Parathyroid adenoma (tissue), 2 donors: ENCODE measurements around the gene ERN1.
"Not testable (repeated sequence)": the region's sequence is repeated elsewhere in the genome, so short reads cannot be mapped to it uniquely, and the experiment has no call there.

ENCODE experiments used
- H2AFZ ChIP-seq: fragments of 300-600 bp; sonication (generic); one replicate; pipeline ENCODE4 v1.7.0; 2017; ENCODE audit warnings: antibody characterized with exemption, mild to moderate bottlenecking
- H3K27ac ChIP-seq: fragments of 300-600 bp; sonication (generic); one replicate; pipeline ENCODE4 v1.7.0; 2017
- H3K27me3 ChIP-seq: fragments of 300-600 bp; sonication (generic); one replicate; pipeline ENCODE4 v1.7.0; 2017; ENCODE audit warnings: low read length; ENCODE audit not compliant: control insufficient read depth, insufficient read depth
- H3K36me3 ChIP-seq: fragments of 300-600 bp; sonication (generic); one replicate; pipeline ENCODE4 v1.7.0; 2017; ENCODE audit warnings: low read length; ENCODE audit not compliant: control insufficient read depth, insufficient read depth
- H3K4me1 ChIP-seq: fragments of 300-600 bp; sonication (generic); one replicate; pipeline ENCODE4 v1.7.0; 2017; ENCODE audit warnings: control low read depth
- H3K4me2 ChIP-seq: fragments of 300-600 bp; sonication (generic); one replicate; pipeline ENCODE4 v1.7.0; 2017; ENCODE audit warnings: low read length
- H3K4me3 ChIP-seq: fragments of 300-600 bp; sonication (generic); one replicate; pipeline ENCODE4 v1.7.0; 2017; ENCODE audit warnings: low read depth, low read length
- H3K79me2 ChIP-seq: fragments of 300-600 bp; sonication (generic); one replicate; pipeline ENCODE4 v1.7.0; 2017; ENCODE audit warnings: control low read depth
- H3K9ac ChIP-seq: fragments of 300-600 bp; sonication (generic); one replicate; pipeline ENCODE4 v1.7.0; 2017; ENCODE audit warnings: mild to moderate bottlenecking
- H3K9me3 ChIP-seq: fragments of 300-600 bp; sonication (generic); one replicate; pipeline ENCODE4 v1.7.0; 2017; ENCODE audit warnings: low read length; ENCODE audit not compliant: control insufficient read depth
- TF ChIP-seq, protein P1 (sequence below): fragments of 300-600 bp; sonication (generic); IDR thresholded peaks from one replicate; pipeline ENCODE4 v1.7.0; 2017; ENCODE audit warnings: antibody characterized with exemption, mild to moderate bottlenecking
- donor health status: primary hyperparathyroidism.

ERN1 gene

DNA sequence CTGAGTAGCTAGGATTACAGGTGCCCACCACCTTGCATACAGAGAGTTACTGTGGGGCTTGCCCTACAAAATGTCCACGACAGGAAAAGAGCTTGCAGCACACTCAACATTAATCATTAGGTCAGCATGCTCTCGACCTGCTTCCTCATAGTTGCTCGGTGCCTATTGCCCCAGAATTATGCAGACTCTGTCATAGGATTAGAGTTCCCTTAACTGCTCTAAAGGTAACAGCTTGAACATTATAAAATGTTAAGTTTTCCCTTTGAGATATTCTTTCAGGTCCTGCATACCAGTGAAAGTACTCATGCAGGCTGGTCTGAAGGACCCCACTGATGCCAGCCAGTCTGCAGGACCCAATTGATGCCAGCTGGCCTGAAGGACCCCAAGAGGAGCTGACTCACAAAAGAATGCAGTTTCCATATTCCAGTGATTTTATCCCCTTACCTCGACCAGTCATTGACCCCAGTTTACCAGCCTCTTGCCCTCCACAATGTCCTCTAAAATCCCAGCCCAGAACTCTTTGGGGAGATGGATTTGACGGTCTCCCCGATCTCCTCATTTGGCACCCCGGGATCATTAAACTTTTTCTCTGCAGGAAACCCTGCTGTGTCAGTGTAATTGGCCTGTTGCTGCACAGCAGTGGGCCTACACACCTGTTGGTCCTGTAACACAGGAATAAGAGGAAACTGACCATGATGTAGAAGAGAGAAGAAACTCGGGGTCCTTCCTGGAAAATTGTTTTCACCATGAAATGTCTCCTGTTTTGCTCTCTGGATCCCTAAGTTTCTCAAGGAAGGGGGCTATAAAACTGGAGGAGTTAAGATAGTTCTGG, 120.2 kb downstream of the ERN1 start:
- Histone ChIP-seq H3K4me1 (no peaks in the 10 kb centered on the region), H3K79me2 (no peaks in the 10 kb centered on the region), H3K27ac (no peak overlapping the region), H3K4me3 (no peak overlapping the region), H3K9ac (no peak overlapping the region), H3K36me3 (no peaks in the 10 kb centered on the region), H3K27me3 (no peaks in the 10 kb centered on the region), H3K4me2 (no peak overlapping the region), H2AFZ (no peak overlapping the region), H3K9me3 (no peaks in the 10 kb centered on the region)
- TF ChIP-seq, protein P1, sequence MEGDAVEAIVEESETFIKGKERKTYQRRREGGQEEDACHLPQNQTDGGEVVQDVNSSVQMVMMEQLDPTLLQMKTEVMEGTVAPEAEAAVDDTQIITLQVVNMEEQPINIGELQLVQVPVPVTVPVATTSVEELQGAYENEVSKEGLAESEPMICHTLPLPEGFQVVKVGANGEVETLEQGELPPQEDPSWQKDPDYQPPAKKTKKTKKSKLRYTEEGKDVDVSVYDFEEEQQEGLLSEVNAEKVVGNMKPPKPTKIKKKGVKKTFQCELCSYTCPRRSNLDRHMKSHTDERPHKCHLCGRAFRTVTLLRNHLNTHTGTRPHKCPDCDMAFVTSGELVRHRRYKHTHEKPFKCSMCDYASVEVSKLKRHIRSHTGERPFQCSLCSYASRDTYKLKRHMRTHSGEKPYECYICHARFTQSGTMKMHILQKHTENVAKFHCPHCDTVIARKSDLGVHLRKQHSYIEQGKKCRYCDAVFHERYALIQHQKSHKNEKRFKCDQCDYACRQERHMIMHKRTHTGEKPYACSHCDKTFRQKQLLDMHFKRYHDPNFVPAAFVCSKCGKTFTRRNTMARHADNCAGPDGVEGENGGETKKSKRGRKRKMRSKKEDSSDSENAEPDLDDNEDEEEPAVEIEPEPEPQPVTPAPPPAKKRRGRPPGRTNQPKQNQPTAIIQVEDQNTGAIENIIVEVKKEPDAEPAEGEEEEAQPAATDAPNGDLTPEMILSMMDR, result no peak

DNA sequence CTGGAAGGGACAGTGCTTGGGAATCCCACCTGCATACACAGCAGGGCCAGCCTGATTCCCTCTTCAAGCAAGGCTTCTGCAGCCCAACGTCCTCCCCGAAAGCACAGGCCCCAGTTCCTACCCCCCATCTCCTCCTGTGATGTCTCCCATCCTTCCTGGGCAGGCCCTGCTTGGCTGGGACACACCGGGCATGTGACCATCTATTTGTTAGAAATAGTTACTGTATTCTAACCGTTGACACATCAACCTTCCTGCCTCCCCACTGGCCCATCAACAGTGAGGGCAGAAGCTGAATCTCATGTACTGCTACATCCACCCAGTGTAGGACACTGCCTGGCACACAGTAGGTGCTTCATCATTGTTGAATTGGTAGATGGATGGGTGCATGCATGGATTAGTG, 121.1 kb downstream of the ERN1 start:
- H3K9me3 ChIP-seq, result no peaks in the 10 kb centered on the region
- H3K4me2 ChIP-seq, result no peak overlapping the region
- TF ChIP-seq, protein P1, result no peak
- no peak overlapping the region for H2AFZ ChIP-seq
- H3K4me1 ChIP-seq, result no peaks in the 10 kb centered on the region
- H3K27me3 ChIP-seq, result no peaks in the 10 kb centered on the region
- no peak overlapping the region for H3K4me3 ChIP-seq
- H3K79me2 ChIP-seq, result no peaks in the 10 kb centered on the region
- H3K36me3 ChIP-seq, result no peaks in the 10 kb centered on the region
- peak overlapping the region; percentile 29 for H3K27ac ChIP-seq
- H3K9ac ChIP-seq, result no peak overlapping the region

DNA sequence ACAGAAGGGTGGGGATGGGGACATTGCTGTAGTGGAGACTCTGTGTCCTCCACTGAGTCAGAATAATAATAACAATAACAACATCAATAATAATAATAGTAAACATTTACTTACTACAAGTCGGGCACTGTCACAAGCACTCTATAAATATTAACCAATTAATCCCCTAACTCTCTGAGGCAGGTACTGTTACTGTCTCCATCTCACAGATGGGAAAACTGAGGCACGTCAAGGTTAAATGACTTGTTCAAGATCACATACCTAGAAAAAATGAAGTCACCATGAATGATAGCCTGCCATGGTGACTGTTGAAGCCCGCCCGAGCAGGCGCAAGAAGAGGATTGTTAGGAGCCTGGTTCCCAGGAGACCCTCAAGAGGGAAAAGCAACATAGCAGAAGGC, 121.6 kb downstream of the ERN1 start:
- H3K27ac ChIP-seq, result peak overlapping the region; percentile 29
- H3K36me3 ChIP-seq, result no peaks in the 10 kb centered on the region
- H3K4me2 ChIP-seq, result no peak overlapping the region
- TF ChIP-seq, protein P1, result no peak
- no peaks in the 10 kb centered on the region for H3K79me2 ChIP-seq
- H3K4me3 ChIP-seq, result no peak overlapping the region
- H2AFZ ChIP-seq, result no peak overlapping the region
- H3K4me1 ChIP-seq, result no peaks in the 10 kb centered on the region
- no peak overlapping the region for H3K9ac ChIP-seq
- H3K9me3 ChIP-seq, result no peaks in the 10 kb centered on the region
- H3K27me3 ChIP-seq, result no peaks in the 10 kb centered on the region

DNA sequence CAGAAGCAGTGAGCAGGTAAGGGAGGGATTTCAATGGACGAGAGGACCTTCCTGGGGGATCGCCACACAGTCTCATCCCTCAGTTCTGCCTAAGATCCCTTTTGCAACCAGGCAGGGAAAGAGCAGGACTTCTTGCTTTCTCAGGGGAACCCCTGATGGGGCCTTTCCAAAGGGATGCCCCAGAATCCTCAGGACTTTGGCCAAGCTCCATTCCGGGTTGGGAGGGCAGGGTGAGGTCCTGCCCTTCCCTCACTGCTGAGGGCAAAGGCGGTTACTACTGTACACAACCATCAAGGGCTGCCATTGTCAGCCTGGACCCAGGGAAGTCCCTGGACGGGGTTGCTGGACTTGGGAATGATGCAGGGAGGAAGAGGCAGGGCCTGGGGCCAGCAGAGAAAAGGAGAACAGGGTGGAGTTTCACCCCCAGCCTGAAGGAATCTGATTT, 122.1 kb downstream of the ERN1 start:
- TF ChIP-seq, protein P1, result no peak
- no peaks in the 10 kb centered on the region for H3K36me3 ChIP-seq
- H3K27me3 ChIP-seq, result no peaks in the 10 kb centered on the region
- H3K27ac ChIP-seq, result peak overlapping the region; percentile 29
- no peak overlapping the region for H2AFZ ChIP-seq
- H3K4me3 ChIP-seq, result no peak overlapping the region
- H3K4me2 ChIP-seq, result no peak overlapping the region
- H3K9me3 ChIP-seq, result no peaks in the 10 kb centered on the region
- H3K9ac ChIP-seq, result no peak overlapping the region
- H3K4me1 ChIP-seq, result no peaks in the 10 kb centered on the region
- no peaks in the 10 kb centered on the region for H3K79me2 ChIP-seq

DNA sequence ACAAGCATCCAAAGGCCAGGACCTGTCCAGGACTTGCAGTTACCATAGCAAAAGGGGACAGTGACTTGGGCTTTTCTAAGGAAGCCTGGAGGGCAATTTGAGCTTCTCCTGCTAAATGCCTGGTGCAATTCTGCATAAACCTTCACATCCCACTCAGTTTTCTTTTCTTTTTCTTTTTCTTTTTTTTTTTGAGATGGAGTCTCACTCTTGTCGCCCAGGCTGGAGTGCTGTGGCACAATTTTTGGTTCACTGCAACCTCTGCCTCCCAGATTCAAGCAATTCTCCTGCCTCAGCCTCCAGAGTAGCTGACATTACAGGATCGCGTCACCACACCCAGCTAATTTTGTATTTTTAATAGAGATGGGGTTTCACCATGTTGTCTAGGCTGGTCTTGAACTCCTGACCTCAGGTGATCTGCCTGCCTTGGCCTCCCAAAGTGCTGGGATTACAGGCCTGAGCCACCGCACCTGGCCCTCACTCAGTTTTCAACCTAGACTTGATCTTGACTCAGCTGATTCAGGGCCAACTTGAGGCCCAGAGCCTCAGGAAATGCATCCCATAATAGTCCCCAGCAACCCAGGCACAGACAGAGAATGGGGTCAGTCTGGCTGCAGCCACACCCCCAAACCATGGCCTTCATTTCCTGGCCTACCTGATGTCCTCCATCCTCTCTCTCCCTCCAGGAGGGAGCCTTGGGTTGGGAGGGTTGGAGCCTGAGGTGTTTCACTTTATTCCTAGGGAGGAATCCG, 122.7 kb downstream of the ERN1 start:
- not testable (repeated sequence) for H3K4me2 ChIP-seq, H3K9me3 ChIP-seq, H3K79me2 ChIP-seq, H3K36me3 ChIP-seq, H3K4me3 ChIP-seq, H3K27me3 ChIP-seq, H2AFZ ChIP-seq, H3K4me1 ChIP-seq, H3K9ac ChIP-seq
- peak overlapping the region; percentile 27 for H3K27ac ChIP-seq
